GM13976 (cell line): Measurements from ENCODE around the gene ERICH6B.

Source experiments
- DNase-seq: peaks from one replicate; pipeline ENCODE4 v3.0.0; 2012; ENCODE audit warnings: low spot score
- CTCF ChIP-seq: IDR thresholded peaks from 2 replicates; pipeline ENCODE4 v1.5.1; 2012; ENCODE audit warnings: borderline replicate concordance, mild to moderate bottlenecking; ENCODE audit not compliant: insufficient read depth; ENCODE audit errors: extremely low read depth, missing control alignments, control extremely low read depth
- in situ Hi-C: fragments of 300-500 bp; cut with MboI; formaldehyde crosslinking; loops from one replicate; pipeline ENCODE4 v1.12.0; 2022; ENCODE audit warnings: low sequenced_read_pairs, mixed read lengths, inconsistent platforms; ENCODE audit not compliant: unreplicated experiment

Gene ERICH6B

GRCh38 chr13:45621950-45622349 lies 6.4 kb upstream of the ERICH6B start:
- no peak for TF ChIP-seq CTCF
- no peak for DNase-seq
- in situ Hi-C loops, result loop anchor here (5.0 kb wide), 1 partner anchor 95 kb away; no protein-coding TSS in a partner anchor

- in situ Hi-C loops, result no loop called here
Observed at GRCh38 chr13:45607931-45608330, 7.6 kb downstream of the ERICH6B start.

GRCh38 chr13:45604892-45605291 lies 10.6 kb downstream of the ERICH6B start:
- in situ Hi-C loops, result no loop called here
- no peak for DNase-seq
- no peak for TF ChIP-seq CTCF

More at GRCh38 chr13:45607931-45608330, 7.6 kb downstream of the ERICH6B start:
- no peak for DNase-seq
- no peak for TF ChIP-seq CTCF

- in situ Hi-C loops, result no loop called here
- no peak for TF ChIP-seq CTCF
- no peak for DNase-seq
Observed at GRCh38 chr13:45603338-45603737, 12.2 kb downstream of the ERICH6B start.

- no peak for TF ChIP-seq CTCF
- no peak for DNase-seq
- in situ Hi-C loops, result no loop called here
Observed at GRCh38 chr13:45602183-45603170, 13.1 kb downstream of the ERICH6B start.

- in situ Hi-C loops, result no loop called here
- no peak for TF ChIP-seq CTCF
- DNase-seq, result no peak
Observed at GRCh38 chr13:45601680-45602079, 13.9 kb downstream of the ERICH6B start.
